A549 (cell line): ENCODE measurements around the gene TTLL3. TPM values are rescaled to one million over a fixed set of nuclear protein-coding genes. Genes with fewer than 3 reads are reported as not detected.

ENCODE experiments used
- ATAC-seq, 2 experiments: fragments of 200-7000 bp in 1 of 2; fragments of >200 bp in 1 of 2; cut with Nextera tagmentation in 1 of 2; cut with Tn5 transposase in 1 of 2; 3 replicates each; pipeline versions ENCODE4 v1.8.0 to v1.9.1; 2018 to 2020; ENCODE audit warnings: mild to moderate bottlenecking in 1 of 2, moderate library complexity in 1 of 2
- CTCF ChIA-PET: fragments of 300-600 bp; sonication (Branson Sonifier 250); formaldehyde crosslinking; extraction: SDS; loops from one replicate; lab custom pipeline; 2021; ENCODE audit warnings: antibody characterized with exemption, inconsistent platforms; lab: Yijun Ruan, JAX
- POLR2A ChIA-PET: fragments of 350-600 bp; formaldehyde crosslinking; extraction: SDS; loops from one replicate; lab custom pipeline; 2021; ENCODE audit warnings: antibody characterized with exemption, inconsistent platforms; lab: Yijun Ruan, JAX
- DNase-seq, 2 experiments: peaks; one replicate each; pipeline versions ENCODE4 v3.0.0 to v3.0.0-alpha.2; 2011 to 2016; ENCODE audit warnings: low read depth in 1 of 2, low spot score in 1 of 2
- FAIRE-seq: peaks from 2 replicates; lab custom pipeline; 2011; peaks lifted over from hg19 to GRCh38; lab: Jason Lieb, UNC
- H3K27ac ChIP-seq, 2 experiments: fragments of >200 bp; sonication (Bioruptor Twin); formaldehyde crosslinking; 3 replicates each; pipeline ENCODE4 v1.5.1; 2016 to 2017
- H3K4me1 ChIP-seq: fragments of >200 bp; sonication (Bioruptor Twin); formaldehyde crosslinking; 3 replicates; pipeline ENCODE4 v1.6.1; 2016
- H3K4me2 ChIP-seq: fragments of >200 bp; sonication (Bioruptor Twin); formaldehyde crosslinking; 3 replicates; pipeline ENCODE4 v1.6.1; 2016
- H3K4me3 ChIP-seq: fragments of >200 bp; sonication (Bioruptor Twin); formaldehyde crosslinking; 3 replicates; pipeline ENCODE4 v1.5.1; 2016
- H3K9me3 ChIP-seq: fragments of >200 bp; sonication (Bioruptor Twin); formaldehyde crosslinking; 3 replicates; pipeline ENCODE4 v1.6.1; 2016
- CBX2 ChIP-seq: fragments of 200-600 bp; sonication (generic); IDR thresholded peaks from 2 replicates; pipeline ENCODE4 v1.6.1; 2016; ENCODE audit warnings: low read depth, mild to moderate bottlenecking, borderline replicate concordance
- CBX8 ChIP-seq: fragments of 200-600 bp; sonication (generic); IDR thresholded peaks from 2 replicates; pipeline ENCODE4 v1.6.1; 2016
- CEBPB ChIP-seq, 2 experiments: fragments of >200 bp in 1 of 2; sonication (Bioruptor Twin) in 1 of 2; formaldehyde crosslinking in 1 of 2; IDR thresholded peaks; 2 replicates each; pipeline ENCODE4 v1.6.1; 2012 to 2016
- EHF ChIP-seq: fragments of 250-450 bp; sonication (Bioruptor Pico); IDR thresholded peaks from 2 replicates; pipeline ENCODE4 v1.5.0; 2020; ENCODE audit warnings: mild to moderate bottlenecking
- ESRRA ChIP-seq: fragments of 150-350 bp; IDR thresholded peaks from 2 replicates; pipeline ENCODE4 v1.6.1; 2014; ENCODE audit warnings: mild to moderate bottlenecking, low read length, borderline replicate concordance
- FOSB ChIP-seq: fragments of 250-450 bp; sonication (Bioruptor Pico); IDR thresholded peaks from 2 replicates; pipeline ENCODE4 v1.5.0; 2020; ENCODE audit warnings: mild to moderate bottlenecking, moderate library complexity
- FOSL2 ChIP-seq, 2 experiments: fragments of 450-650 bp in 1 of 2; fragments of >200 bp in 1 of 2; sonication (Bioruptor Twin) in 1 of 2; formaldehyde crosslinking; IDR thresholded peaks; 2 replicates each; pipeline versions ENCODE4 v1.5.0 to v1.6.1; 2016 to 2020; ENCODE audit warnings: mild to moderate bottlenecking in 1 of 2, moderate library complexity in 1 of 2
- GATA3 ChIP-seq: IDR thresholded peaks from 2 replicates; pipeline ENCODE4 v1.6.1; 2012; ENCODE audit warnings: borderline replicate concordance
- HDAC2 ChIP-seq: fragments of 200-600 bp; sonication (generic); IDR thresholded peaks from 2 replicates; pipeline ENCODE4 v1.6.1; 2016
- HEYL ChIP-seq: fragments of 250-450 bp; sonication (Bioruptor Pico); IDR thresholded peaks from 2 replicates; pipeline ENCODE4 v1.8.0; 2021; ENCODE audit warnings: mild to moderate bottlenecking, moderate library complexity
- JUN ChIP-seq, 2 experiments: fragments of >200 bp; sonication (Bioruptor Twin); formaldehyde crosslinking; IDR thresholded peaks; 2 replicates in 1 of 2; 3 replicates in 1 of 2; pipeline ENCODE4 v1.6.1; 2016 to 2017
- JUNB ChIP-seq: fragments of >200 bp; sonication (Bioruptor Twin); formaldehyde crosslinking; IDR thresholded peaks from 2 replicates; pipeline ENCODE4 v1.6.1; 2016
- KDM5A ChIP-seq: fragments of 200-600 bp; sonication (generic); IDR thresholded peaks from 2 replicates; pipeline ENCODE4 v1.6.1; 2016; ENCODE audit warnings: antibody characterized with exemption, mild to moderate bottlenecking
- MAFK ChIP-seq: fragments of 450-650 bp; IDR thresholded peaks from 2 replicates; pipeline ENCODE4 v1.6.1; 2014; ENCODE audit not compliant: partially characterized antibody
- MYC ChIP-seq: IDR thresholded peaks from 2 replicates; pipeline ENCODE4 v1.6.1; 2012; ENCODE audit warnings: mild to moderate bottlenecking, inconsistent platforms, low read length, improper control_type of control experiment, borderline replicate concordance
- NFE2L2 ChIP-seq: fragments of 150-350 bp; conservative IDR thresholded peaks from 2 replicates; pipeline ENCODE4 v1.6.1; 2014; ENCODE audit warnings: low read length
- NPAS2 ChIP-seq: fragments of 250-450 bp; sonication (Bioruptor Pico); IDR thresholded peaks from 2 replicates; pipeline ENCODE4 v1.8.0; 2022; ENCODE audit warnings: mild to moderate bottlenecking, moderate library complexity, borderline replicate concordance
- PHF8 ChIP-seq: fragments of 200-600 bp; sonication (generic); IDR thresholded peaks from 2 replicates; pipeline ENCODE4 v1.6.1; 2016; ENCODE audit warnings: low read depth, mild to moderate bottlenecking, antibody characterized with exemption, moderate library complexity, borderline replicate concordance
- POLR2A ChIP-seq: IDR thresholded peaks from 2 replicates; pipeline ENCODE4 v1.6.1; 2012; ENCODE audit warnings: mild to moderate bottlenecking, low read length
- POLR2AphosphoS2 ChIP-seq: conservative IDR thresholded peaks from 2 replicates; pipeline ENCODE4 v1.6.1; 2012; ENCODE audit warnings: low read length, improper control_type of control experiment, inconsistent platforms
- RAD21 ChIP-seq, 2 experiments: fragments of >200 bp in 1 of 2; sonication (Bioruptor Twin) in 1 of 2; formaldehyde crosslinking in 1 of 2; IDR thresholded peaks in 1 of 2; conservative IDR thresholded peaks in 1 of 2; 2 replicates in 1 of 2; 3 replicates in 1 of 2; pipeline ENCODE4 v1.6.1; 2012 to 2018; ENCODE audit warnings: inconsistent platforms in 1 of 2
- RNF2 ChIP-seq: fragments of 200-600 bp; sonication (generic); IDR thresholded peaks from 2 replicates; pipeline ENCODE4 v1.6.1; 2016; ENCODE audit warnings: low read depth, mild to moderate bottlenecking, antibody characterized with exemption, moderate library complexity, borderline replicate concordance
- SMC3 ChIP-seq: fragments of >200 bp; sonication (Bioruptor Twin); formaldehyde crosslinking; IDR thresholded peaks from 3 replicates; pipeline ENCODE4 v1.6.1; 2018; ENCODE audit warnings: inconsistent platforms
- ZC3H11A ChIP-seq: fragments of 450-650 bp; IDR thresholded peaks from 2 replicates; pipeline ENCODE4 v1.6.1; 2014; ENCODE audit warnings: antibody characterized with exemption, mild to moderate bottlenecking
- ZFP36 ChIP-seq: fragments of 450-650 bp; IDR thresholded peaks from 2 replicates; pipeline ENCODE4 v1.6.1; 2014; ENCODE audit warnings: borderline replicate concordance; ENCODE audit not compliant: partially characterized antibody
- WGBS: methylation state at CpG from one replicate; pipeline ENCODE4 v1.1.6; 2017; ENCODE audit errors: missing lambda C conversion rate; 5-methylcytosine and 5-hydroxymethylcytosine counted together
- polyA plus RNA-seq, 4 experiments: library from polyadenylated mRNA; depleted of rRNA in 3 of 4; stranded (reverse); fragments of >200 nt; fragmentation: RNase III in 1 of 4; extraction: RNeasy Plus Mini Kit Qiagen cat#74134 plus additional on column Dnase treatment in 1 of 4; gene quantifications; 2 replicates in 3 of 4; 3 replicates in 1 of 4; pipeline ENCODE4 v1.2.3, GENCODE V29; 2011 to 2017
- TF ChIP-seq, protein P1 (sequence below): fragments of 450-650 bp; IDR thresholded peaks from 2 replicates; pipeline ENCODE4 v1.6.1; 2014; ENCODE audit warnings: antibody characterized with exemption
- TF ChIP-seq, protein P2 (sequence below): fragments of >200 bp; sonication (Bioruptor Twin); formaldehyde crosslinking; IDR thresholded peaks from 3 replicates; pipeline ENCODE4 v1.5.1; 2016
- TF ChIP-seq, protein P3 (sequence below): fragments of 200-600 bp; sonication (generic); IDR thresholded peaks from 2 replicates; pipeline ENCODE4 v1.6.1; 2016; ENCODE audit warnings: antibody characterized with exemption, mild to moderate bottlenecking, moderate library complexity
- TF ChIP-seq, protein P4 (sequence below): IDR thresholded peaks from 2 replicates; pipeline ENCODE4 v1.6.1; 2012
- TF ChIP-seq, protein P5 (sequence below): fragments of 250-450 bp; sonication (Bioruptor Pico); IDR thresholded peaks from 2 replicates; pipeline ENCODE4 v1.5.0; 2020; ENCODE audit warnings: low read depth, mild to moderate bottlenecking, moderate library complexity
- TF ChIP-seq, protein P6 (sequence below): IDR thresholded peaks from 2 replicates; pipeline ENCODE4 v1.6.1; 2012; ENCODE audit warnings: low read depth, borderline replicate concordance
- TF ChIP-seq, protein P7 (sequence below): IDR thresholded peaks from 2 replicates; pipeline ENCODE4 v1.6.1; 2012

The TTLL3 gene
- polyA plus RNA-seq, 2 of the 4 experiments (the other 2 are of a cell fraction) = 10.3 to 13.0 TPM

DNA sequence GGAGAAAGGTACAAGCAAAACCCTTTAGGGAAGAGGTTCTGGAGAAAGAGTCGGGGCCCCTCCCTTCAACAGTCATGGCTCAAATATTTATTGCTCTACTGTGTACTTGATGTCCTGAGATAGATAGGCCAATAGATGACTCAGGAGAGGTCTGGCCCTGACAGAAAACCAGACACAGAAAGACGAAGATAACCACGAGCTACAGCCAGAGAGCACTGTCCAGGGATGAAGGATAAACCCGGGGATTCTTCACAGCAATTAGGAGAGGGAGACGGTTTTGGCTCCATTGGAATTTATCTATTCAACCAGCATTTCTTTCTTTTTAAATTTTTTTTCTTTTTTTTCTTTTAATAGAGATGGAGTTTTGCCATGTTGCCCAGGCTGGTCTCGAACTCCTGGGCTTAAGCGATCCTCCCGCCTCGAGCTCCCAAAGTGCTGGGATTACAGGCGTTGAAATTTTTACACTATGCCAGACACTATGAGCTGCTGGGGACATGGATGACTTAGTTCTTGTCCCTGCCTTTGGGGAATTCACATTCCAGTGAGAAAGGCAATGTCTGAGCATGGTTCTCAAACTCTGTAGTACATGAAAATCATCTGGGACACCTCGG is 74.6 kb downstream of the TTLL3 start:
- DNase-seq (peak; percentile 93 to 96), FAIRE-seq (no peak), ATAC-seq (peak; percentile 98 to 99)
- ChIA-PET CTCF (interaction anchor here (0.8 to 3.3 kb wide), 12 partner anchors 10 to 62 kb away, joined by 3 to 17 read pairs (median 4); partner anchors contain the start of gene CRELD1), POLR2A (interaction anchor here (0.5 to 2.5 kb wide), 10 partner anchors 9 to 92 kb away, joined by 3 to 14 read pairs (median 4); partner anchors contain the start of genes CRELD1 and RPUSD3)
- H3K4me1 ChIP-seq = peaks cover 31% of the 10 kb centered on the region
- 19% methylated on average over 11 of the region's 11 CpGs for WGBS
- H3K27ac ChIP-seq = peak overlapping the region; percentile 88 to 89
- no peaks in the 10 kb centered on the region for H3K9me3 ChIP-seq
- H3K4me3 ChIP-seq = no peak overlapping the region
- H3K4me2 ChIP-seq = peak overlapping the region; percentile 71
- TF ChIP-seq, protein P1, sequence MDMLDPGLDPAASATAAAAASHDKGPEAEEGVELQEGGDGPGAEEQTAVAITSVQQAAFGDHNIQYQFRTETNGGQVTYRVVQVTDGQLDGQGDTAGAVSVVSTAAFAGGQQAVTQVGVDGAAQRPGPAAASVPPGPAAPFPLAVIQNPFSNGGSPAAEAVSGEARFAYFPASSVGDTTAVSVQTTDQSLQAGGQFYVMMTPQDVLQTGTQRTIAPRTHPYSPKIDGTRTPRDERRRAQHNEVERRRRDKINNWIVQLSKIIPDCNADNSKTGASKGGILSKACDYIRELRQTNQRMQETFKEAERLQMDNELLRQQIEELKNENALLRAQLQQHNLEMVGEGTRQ = no peak
- TF ChIP-seq JUN (IDR thresholded peaks at IDR 0.05) = peak in 1 of 2 experiments; percentile 62; a peak in 1 of 5 replicates
- TF ChIP-seq NPAS2 = no peak
- TF ChIP-seq, protein P2, sequence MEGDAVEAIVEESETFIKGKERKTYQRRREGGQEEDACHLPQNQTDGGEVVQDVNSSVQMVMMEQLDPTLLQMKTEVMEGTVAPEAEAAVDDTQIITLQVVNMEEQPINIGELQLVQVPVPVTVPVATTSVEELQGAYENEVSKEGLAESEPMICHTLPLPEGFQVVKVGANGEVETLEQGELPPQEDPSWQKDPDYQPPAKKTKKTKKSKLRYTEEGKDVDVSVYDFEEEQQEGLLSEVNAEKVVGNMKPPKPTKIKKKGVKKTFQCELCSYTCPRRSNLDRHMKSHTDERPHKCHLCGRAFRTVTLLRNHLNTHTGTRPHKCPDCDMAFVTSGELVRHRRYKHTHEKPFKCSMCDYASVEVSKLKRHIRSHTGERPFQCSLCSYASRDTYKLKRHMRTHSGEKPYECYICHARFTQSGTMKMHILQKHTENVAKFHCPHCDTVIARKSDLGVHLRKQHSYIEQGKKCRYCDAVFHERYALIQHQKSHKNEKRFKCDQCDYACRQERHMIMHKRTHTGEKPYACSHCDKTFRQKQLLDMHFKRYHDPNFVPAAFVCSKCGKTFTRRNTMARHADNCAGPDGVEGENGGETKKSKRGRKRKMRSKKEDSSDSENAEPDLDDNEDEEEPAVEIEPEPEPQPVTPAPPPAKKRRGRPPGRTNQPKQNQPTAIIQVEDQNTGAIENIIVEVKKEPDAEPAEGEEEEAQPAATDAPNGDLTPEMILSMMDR = no peak
- no peak for TF ChIP-seq PHF8
- TF ChIP-seq HEYL (CRISPR knock-in tag) = no peak
- peak in 1 of 2 experiments; percentile 53; a peak in 2 of 4 replicates for TF ChIP-seq CEBPB (IDR thresholded peaks at IDR 0.05)
- no peak for TF ChIP-seq CBX8
- TF ChIP-seq ZC3H11A = no peak
- no peak for TF ChIP-seq MAFK
- TF ChIP-seq RAD21 (conservative IDR thresholded peaks at IDR 0.05 in 1 of 2, IDR thresholded peaks at IDR 0.05 in 1 of 2) = peak in 1 of 2 experiments; percentile 22; a peak in 1 of 5 replicates
- TF ChIP-seq, protein P3, sequence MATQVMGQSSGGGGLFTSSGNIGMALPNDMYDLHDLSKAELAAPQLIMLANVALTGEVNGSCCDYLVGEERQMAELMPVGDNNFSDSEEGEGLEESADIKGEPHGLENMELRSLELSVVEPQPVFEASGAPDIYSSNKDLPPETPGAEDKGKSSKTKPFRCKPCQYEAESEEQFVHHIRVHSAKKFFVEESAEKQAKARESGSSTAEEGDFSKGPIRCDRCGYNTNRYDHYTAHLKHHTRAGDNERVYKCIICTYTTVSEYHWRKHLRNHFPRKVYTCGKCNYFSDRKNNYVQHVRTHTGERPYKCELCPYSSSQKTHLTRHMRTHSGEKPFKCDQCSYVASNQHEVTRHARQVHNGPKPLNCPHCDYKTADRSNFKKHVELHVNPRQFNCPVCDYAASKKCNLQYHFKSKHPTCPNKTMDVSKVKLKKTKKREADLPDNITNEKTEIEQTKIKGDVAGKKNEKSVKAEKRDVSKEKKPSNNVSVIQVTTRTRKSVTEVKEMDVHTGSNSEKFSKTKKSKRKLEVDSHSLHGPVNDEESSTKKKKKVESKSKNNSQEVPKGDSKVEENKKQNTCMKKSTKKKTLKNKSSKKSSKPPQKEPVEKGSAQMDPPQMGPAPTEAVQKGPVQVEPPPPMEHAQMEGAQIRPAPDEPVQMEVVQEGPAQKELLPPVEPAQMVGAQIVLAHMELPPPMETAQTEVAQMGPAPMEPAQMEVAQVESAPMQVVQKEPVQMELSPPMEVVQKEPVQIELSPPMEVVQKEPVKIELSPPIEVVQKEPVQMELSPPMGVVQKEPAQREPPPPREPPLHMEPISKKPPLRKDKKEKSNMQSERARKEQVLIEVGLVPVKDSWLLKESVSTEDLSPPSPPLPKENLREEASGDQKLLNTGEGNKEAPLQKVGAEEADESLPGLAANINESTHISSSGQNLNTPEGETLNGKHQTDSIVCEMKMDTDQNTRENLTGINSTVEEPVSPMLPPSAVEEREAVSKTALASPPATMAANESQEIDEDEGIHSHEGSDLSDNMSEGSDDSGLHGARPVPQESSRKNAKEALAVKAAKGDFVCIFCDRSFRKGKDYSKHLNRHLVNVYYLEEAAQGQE = no peak
- TF ChIP-seq RNF2 = no peak
- no peak for TF ChIP-seq EHF (CRISPR knock-in tag)
- TF ChIP-seq KDM5A = no peak
- no peak for TF ChIP-seq FOSB (CRISPR knock-in tag)
- TF ChIP-seq GATA3 = peak; percentile 81; the same call in 1 of the 2 replicates
- no peak for TF ChIP-seq ESRRA
- TF ChIP-seq, protein P4, sequence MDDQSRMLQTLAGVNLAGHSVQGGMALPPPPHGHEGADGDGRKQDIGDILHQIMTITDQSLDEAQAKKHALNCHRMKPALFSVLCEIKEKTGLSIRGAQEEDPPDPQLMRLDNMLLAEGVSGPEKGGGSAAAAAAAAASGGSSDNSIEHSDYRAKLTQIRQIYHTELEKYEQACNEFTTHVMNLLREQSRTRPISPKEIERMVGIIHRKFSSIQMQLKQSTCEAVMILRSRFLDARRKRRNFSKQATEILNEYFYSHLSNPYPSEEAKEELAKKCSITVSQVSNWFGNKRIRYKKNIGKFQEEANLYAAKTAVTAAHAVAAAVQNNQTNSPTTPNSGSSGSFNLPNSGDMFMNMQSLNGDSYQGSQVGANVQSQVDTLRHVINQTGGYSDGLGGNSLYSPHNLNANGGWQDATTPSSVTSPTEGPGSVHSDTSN = no peak
- TF ChIP-seq SMC3 = no peak
- TF ChIP-seq CBX2 = no peak
- TF ChIP-seq, protein P5, sequence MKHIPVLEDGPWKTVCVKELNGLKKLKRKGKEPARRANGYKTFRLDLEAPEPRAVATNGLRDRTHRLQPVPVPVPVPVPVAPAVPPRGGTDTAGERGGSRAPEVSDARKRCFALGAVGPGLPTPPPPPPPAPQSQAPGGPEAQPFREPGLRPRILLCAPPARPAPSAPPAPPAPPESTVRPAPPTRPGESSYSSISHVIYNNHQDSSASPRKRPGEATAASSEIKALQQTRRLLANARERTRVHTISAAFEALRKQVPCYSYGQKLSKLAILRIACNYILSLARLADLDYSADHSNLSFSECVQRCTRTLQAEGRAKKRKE (CRISPR knock-in tag) = no peak
- TF ChIP-seq MYC = no peak; the same call in 1 of the 2 replicates
- no peak for TF ChIP-seq POLR2A
- no peak for TF ChIP-seq POLR2AphosphoS2
- no peak for TF ChIP-seq ZFP36
- no peak for TF ChIP-seq HDAC2
- TF ChIP-seq, protein P6, sequence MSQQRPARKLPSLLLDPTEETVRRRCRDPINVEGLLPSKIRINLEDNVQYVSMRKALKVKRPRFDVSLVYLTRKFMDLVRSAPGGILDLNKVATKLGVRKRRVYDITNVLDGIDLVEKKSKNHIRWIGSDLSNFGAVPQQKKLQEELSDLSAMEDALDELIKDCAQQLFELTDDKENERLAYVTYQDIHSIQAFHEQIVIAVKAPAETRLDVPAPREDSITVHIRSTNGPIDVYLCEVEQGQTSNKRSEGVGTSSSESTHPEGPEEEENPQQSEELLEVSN = peak; percentile 48; the same call in 1 of the 2 replicates
- TF ChIP-seq, protein P7, sequence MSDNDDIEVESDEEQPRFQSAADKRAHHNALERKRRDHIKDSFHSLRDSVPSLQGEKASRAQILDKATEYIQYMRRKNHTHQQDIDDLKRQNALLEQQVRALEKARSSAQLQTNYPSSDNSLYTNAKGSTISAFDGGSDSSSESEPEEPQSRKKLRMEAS = peak; percentile 67
- TF ChIP-seq JUNB = peak; percentile 43; the same call in 1 of the 2 replicates
- TF ChIP-seq NFE2L2 = no peak
- TF ChIP-seq FOSL2 (IDR thresholded peaks at IDR 0.05) = peak; percentile 86
- TF ChIP-seq FOSL2 (CRISPR knock-in tag; IDR thresholded peaks at IDR 0.05) = peak; percentile 94
